GM12872 (cell line): ENCODE results near the gene HES5.

ENCODE experiments used
- CTCF ChIP-seq: IDR thresholded peaks from 3 replicates; pipeline ENCODE4 v1.5.1; 2011; ENCODE audit warnings: low read depth, mild to moderate bottlenecking, low read length, moderate library complexity; ENCODE audit not compliant: insufficient read depth

HES5 gene

GRCh38 chr1:2503554-2504224 is 26.4 kb downstream of the HES5 start:
- TF ChIP-seq CTCF: no peak

DNA sequence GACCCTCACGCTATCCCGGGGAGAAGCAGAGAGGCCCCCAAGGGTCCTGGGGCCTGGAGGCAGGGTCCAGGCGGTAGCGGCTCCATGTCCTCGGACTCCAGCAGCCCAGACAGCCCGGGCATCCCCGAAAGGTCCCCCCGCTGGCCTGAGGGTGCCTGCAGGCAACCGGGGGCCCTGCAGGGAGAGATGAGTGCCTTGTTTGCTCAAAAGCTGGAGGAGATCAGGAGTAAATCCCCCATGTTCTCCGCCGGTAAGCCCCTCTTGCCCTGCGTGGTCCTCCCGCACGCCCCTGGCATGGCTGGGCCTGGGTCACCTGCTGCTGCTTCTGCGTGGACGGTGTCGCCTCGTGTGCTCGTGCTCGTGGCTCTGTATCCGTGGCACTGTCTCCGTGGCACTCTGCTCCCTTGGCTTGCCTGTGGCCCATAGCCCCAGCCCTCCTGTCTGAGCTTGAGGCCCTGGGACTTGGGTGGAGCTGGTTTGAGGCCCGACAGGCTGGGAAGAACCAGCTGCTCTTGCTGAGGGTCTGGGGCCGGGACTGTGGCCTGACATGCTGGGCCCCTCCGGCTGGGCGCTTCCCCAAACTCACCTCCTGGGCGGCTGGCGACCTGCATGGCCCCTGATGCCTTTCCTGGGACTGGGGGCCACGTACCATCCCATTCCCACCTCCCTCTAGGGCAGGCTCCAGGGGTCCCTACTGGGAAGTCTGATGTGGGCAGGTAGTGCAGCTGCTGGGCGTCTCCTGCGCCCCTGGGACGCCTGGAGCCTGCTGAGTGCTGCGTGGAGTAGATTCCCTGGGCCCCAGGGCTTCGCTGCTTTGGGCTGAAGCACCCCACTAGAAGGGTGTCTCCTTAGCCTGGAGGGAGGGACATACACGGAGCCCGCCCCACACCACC is 27.2 kb downstream of the HES5 start:
- TF ChIP-seq CTCF: no peak

DNA sequence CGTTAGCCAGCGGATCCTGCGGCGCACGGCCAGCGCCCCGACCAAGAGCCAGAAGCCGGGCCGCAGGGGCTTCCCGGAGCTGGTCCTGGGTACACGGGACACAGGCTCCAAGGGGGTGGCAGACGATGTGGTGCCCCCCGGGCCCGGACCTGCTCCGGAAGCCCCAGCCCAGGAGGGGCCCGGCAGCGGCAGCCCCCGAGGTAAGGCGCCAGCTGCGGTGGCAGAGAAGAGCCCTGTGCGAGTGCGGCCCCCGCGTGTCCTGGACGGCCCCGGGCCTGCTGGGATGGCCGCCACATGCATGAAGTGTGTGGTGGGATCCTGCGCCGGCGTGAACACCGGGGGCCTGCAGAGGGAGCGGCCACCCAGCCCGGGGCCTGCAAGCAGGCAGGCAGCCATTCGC is 27.9 kb downstream of the HES5 start:
- no peak for TF ChIP-seq CTCF

GRCh38 chr1:2501820-2502119 is 28.3 kb downstream of the HES5 start:
- no peak for TF ChIP-seq CTCF

GRCh38 chr1:2501041-2501819 is 28.8 kb downstream of the HES5 start:
- TF ChIP-seq CTCF: no peak

DNA sequence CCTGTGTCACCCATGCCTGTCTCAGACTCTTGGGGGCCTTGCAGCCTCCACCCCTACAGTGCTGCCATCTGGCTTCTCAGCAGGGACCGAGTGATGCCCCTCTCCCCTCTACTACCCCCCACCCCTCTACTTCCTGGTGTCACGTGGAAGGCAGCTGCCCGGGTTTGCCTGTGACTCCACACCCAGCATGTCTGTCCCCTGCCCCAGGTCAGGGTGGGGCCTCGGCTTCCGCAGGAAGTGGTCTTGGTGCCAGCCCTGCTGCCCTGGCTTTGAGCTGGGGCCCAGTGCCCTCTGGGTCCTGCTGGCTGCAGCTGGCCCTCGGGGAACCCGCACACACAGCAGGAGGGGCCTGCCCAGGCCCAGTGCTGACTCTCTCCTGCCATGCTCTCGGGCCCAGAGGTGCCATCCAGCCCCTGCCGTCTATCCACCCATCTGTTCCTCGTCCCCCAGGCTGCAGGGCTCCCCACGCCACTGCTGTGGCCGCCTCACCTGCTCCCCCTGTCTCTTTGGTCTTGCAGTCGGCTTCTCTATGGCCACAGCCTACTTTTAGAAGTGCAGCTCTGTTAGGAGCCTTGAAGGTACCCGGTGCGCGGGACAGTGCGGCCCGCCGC is 30.0 kb downstream of the HES5 start:
- TF ChIP-seq CTCF: no peak

DNA sequence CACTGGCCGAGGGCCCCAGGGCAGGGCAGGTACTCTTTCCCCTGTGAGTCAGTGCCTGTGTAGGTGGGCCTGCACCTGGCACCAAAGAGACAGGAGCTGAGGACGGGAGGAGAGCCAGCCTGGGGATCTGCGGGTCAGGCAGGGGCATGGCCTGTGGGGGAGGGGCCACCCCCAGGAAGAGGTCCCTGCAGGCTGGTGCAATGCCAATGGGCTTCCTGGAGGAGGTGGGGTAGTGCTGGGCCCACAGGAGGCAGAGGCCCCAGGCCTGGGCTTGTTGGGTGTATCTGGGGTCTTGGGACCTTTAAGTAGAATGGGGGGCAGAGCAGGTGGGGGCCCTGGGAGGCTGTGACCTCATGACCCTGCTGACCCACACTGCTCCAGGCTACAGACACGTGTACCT is 30.8 kb downstream of the HES5 start:
- TF ChIP-seq CTCF: no peak
